H9 (cell line): Measurements from ENCODE around the gene OAF. TPM values are rescaled to one million over a fixed set of nuclear protein-coding genes. Genes with fewer than 3 reads are reported as not detected.

Source experiments
- DNase-seq: peaks from one replicate; pipeline ENCODE4 v3.0.0-alpha.2; 2017
- H2AFZ ChIP-seq: one replicate; pipeline ENCODE4 v1.6.1; 2013; ENCODE audit warnings: mild to moderate bottlenecking, low read length, control low read depth, moderate library complexity
- H2AK5ac ChIP-seq: 2 replicates; pipeline ENCODE4 v1.6.1; 2013; ENCODE audit warnings: low read length, control low read depth, mixed read lengths; ENCODE audit not compliant: insufficient read length
- H2BK120ac ChIP-seq: one replicate; pipeline ENCODE4 v1.6.1; 2013; ENCODE audit warnings: low read depth, mild to moderate bottlenecking, low read length, control low read depth, inconsistent platforms; ENCODE audit not compliant: poor library complexity, severe bottlenecking
- H2BK12ac ChIP-seq: 2 replicates; pipeline ENCODE4 v1.6.1; 2013; ENCODE audit warnings: low read length, control low read depth, mixed read lengths, low read depth; ENCODE audit not compliant: insufficient read length
- H2BK15ac ChIP-seq: 2 replicates; pipeline ENCODE4 v1.6.1; 2013; ENCODE audit warnings: low read depth, low read length, control low read depth
- H2BK20ac ChIP-seq: one replicate; pipeline ENCODE4 v1.6.1; 2013; ENCODE audit warnings: low read depth, mild to moderate bottlenecking, low read length, control low read depth, inconsistent platforms; ENCODE audit not compliant: poor library complexity, severe bottlenecking
- H2BK5ac ChIP-seq: 2 replicates; pipeline ENCODE4 v1.6.1; 2013; ENCODE audit warnings: low read length, control low read depth, mixed read lengths; ENCODE audit not compliant: insufficient read length
- H3K14ac ChIP-seq: 2 replicates; pipeline ENCODE4 v1.6.1; 2013; ENCODE audit warnings: low read length, control low read depth; ENCODE audit not compliant: insufficient read depth
- H3K18ac ChIP-seq: 2 replicates; pipeline ENCODE4 v1.6.1; 2013; ENCODE audit warnings: low read depth, mild to moderate bottlenecking, mixed read lengths, low read length, control low read depth; ENCODE audit not compliant: insufficient read length
- H3K23ac ChIP-seq: 2 replicates; pipeline ENCODE4 v1.6.1; 2013; ENCODE audit warnings: low read length, control low read depth, mixed read lengths, low read depth; ENCODE audit not compliant: insufficient read length
- H3K23me2 ChIP-seq: 2 replicates; pipeline ENCODE4 v1.6.1; 2013; ENCODE audit warnings: low read depth, mild to moderate bottlenecking, mixed read lengths, low read length, control low read depth; ENCODE audit not compliant: insufficient read length, poor library complexity, severe bottlenecking
- H3K27ac ChIP-seq: 2 replicates; pipeline ENCODE4 v1.5.1; 2013; ENCODE audit warnings: low read length, control low read depth, mixed read lengths, low read depth; ENCODE audit not compliant: insufficient read length
- H3K27me3 ChIP-seq: 2 replicates; pipeline ENCODE4 v1.6.1; 2013; ENCODE audit warnings: low read length, control low read depth, inconsistent platforms; ENCODE audit not compliant: insufficient read depth
- H3K4ac ChIP-seq: 2 replicates; pipeline ENCODE4 v1.6.1; 2013; ENCODE audit warnings: low read depth, mild to moderate bottlenecking, control low read depth, inconsistent platforms, low read length, moderate library complexity
- H3K4me1 ChIP-seq: 2 replicates; pipeline ENCODE4 v1.6.1; 2013; ENCODE audit warnings: low read length, control low read depth, inconsistent platforms; ENCODE audit not compliant: insufficient read depth
- H3K4me2 ChIP-seq: 2 replicates; pipeline ENCODE4 v1.6.1; 2013; ENCODE audit warnings: low read length, control low read depth, mixed read lengths; ENCODE audit not compliant: insufficient read length, insufficient read depth
- H3K56ac ChIP-seq: 2 replicates; pipeline ENCODE4 v1.6.1; 2013; ENCODE audit warnings: low read depth, mild to moderate bottlenecking, mixed read lengths, low read length, control low read depth; ENCODE audit not compliant: insufficient read length
- H3K79me1 ChIP-seq: 2 replicates; pipeline ENCODE4 v1.6.1; 2013; ENCODE audit warnings: low read depth, mild to moderate bottlenecking, moderate library complexity, low read length, control low read depth, inconsistent platforms; ENCODE audit not compliant: insufficient read depth, poor library complexity, severe bottlenecking
- H3K79me2 ChIP-seq: 2 replicates; pipeline ENCODE4 v1.6.1; 2013; ENCODE audit warnings: low read length, control low read depth, inconsistent platforms; ENCODE audit not compliant: insufficient read depth
- H3K9ac ChIP-seq: 2 replicates; pipeline ENCODE4 v1.6.1; 2013; ENCODE audit warnings: low read length, control low read depth, mixed read lengths; ENCODE audit not compliant: insufficient read length; ENCODE audit errors: extremely low read depth
- H3K9me3 ChIP-seq: one replicate; pipeline ENCODE4 v1.6.1; 2013; ENCODE audit warnings: low read depth, low read length, inconsistent platforms; ENCODE audit not compliant: control insufficient read depth
- H3T11ph ChIP-seq: one replicate; pipeline ENCODE4 v1.6.1; 2013; ENCODE audit warnings: mild to moderate bottlenecking, low read length, control low read depth, inconsistent platforms
- H4K20me1 ChIP-seq: one replicate; pipeline ENCODE4 v1.6.1; 2013; ENCODE audit not compliant: control insufficient read depth, insufficient read length, insufficient read depth
- H4K5ac ChIP-seq: 2 replicates; pipeline ENCODE4 v1.6.1; 2013; ENCODE audit warnings: low read depth, mild to moderate bottlenecking, mixed read lengths, low read length, control low read depth; ENCODE audit not compliant: insufficient read length
- H4K8ac ChIP-seq: replicated peaks from 2 replicates; pipeline ENCODE4 v1.6.1; 2013; ENCODE audit warnings: low read length, control low read depth, mixed read lengths, low read depth; ENCODE audit not compliant: insufficient read length
- H4K91ac ChIP-seq: 2 replicates; pipeline ENCODE4 v1.6.1; 2013; ENCODE audit warnings: low read depth, mild to moderate bottlenecking, moderate library complexity, mixed read lengths, low read length, control low read depth; ENCODE audit not compliant: insufficient read length
- H3K27ac Mint-ChIP-seq, 3 experiments: 2 replicates in 2 of 3; 3 replicates in 1 of 3; pipeline ENCODE4 v1.8.0; 2020 to 2021; ENCODE audit warnings: mixed read lengths in 3 of 3, mild to moderate bottlenecking in 1 of 3, moderate library complexity in 1 of 3
- H3K27me3 Mint-ChIP-seq: 2 replicates; pipeline ENCODE4 v1.8.0; 2021; ENCODE audit warnings: low read depth, mild to moderate bottlenecking, moderate library complexity, mixed read lengths
- H3K36me3 Mint-ChIP-seq, 3 experiments: 2 replicates in 2 of 3; 3 replicates in 1 of 3; pipeline ENCODE4 v1.8.0; 2020 to 2021; ENCODE audit warnings: low read depth in 3 of 3, mixed read lengths in 3 of 3; ENCODE audit not compliant: insufficient read depth in 1 of 3
- H3K4me1 Mint-ChIP-seq, 2 experiments: 2 replicates each; pipeline ENCODE4 v1.8.0; 2020; ENCODE audit warnings: mixed read lengths in 2 of 2
- H3K4me3 Mint-ChIP-seq, 2 experiments: 2 replicates in 1 of 2; 3 replicates in 1 of 2; pipeline ENCODE4 v1.8.0; 2020 to 2021; ENCODE audit warnings: mild to moderate bottlenecking in 2 of 2, mixed read lengths in 2 of 2, moderate library complexity in 1 of 2
- H3K9me3 Mint-ChIP-seq, 2 experiments: 2 replicates in 1 of 2; 3 replicates in 1 of 2; pipeline ENCODE4 v1.8.0; 2020; ENCODE audit warnings: mild to moderate bottlenecking in 2 of 2, mixed read lengths in 2 of 2, moderate library complexity in 1 of 2
- WGBS: extraction: QIAGEN DNeasy Blood & Tissue Kit; methylation state at CpG from one replicate; pipeline ENCODE4 v1.1.7; 2013; ENCODE audit warnings: missing lambda C conversion rate, low lambda C conversion rate, mixed read lengths; ENCODE audit not compliant: insufficient read length; ENCODE audit errors: extremely low coverage; 5-methylcytosine and 5-hydroxymethylcytosine counted together
- total RNA-seq: library from RNA; stranded (reverse); gene quantifications from 2 replicates; pipeline ENCODE4 v1.2.1, GENCODE V29; 2021
- TF ChIP-seq, protein P1 (sequence below): fragments of 200-600 bp; sonication (generic); conservative IDR thresholded peaks from 3 replicates; pipeline ENCODE4 v1.8.0; 2021; ENCODE audit warnings: antibody characterized with exemption, mild to moderate bottlenecking

OAF gene
- total RNA-seq, 1 experiment from 2014 or later, result 1.1 TPM

DNA sequence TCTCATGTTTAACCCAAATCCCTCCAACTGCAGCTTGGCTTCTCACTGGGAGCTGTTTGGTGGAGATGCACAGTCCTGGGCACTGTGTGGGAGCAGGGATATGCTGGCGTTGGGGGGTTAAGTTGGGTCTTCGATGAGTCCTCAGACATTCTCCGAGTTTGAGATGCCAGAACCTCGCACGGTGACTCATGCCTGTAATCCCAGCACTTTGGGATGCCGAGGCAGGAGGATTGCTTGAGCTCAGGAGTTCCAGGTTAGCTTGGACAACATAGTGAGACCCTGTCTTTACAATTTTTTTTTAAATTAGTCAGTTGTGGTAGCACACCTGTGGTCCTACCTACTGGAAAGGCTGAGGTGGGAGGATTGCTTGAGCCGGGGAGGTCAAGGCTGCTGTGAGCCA lies 49.8 kb downstream of the OAF start:
- no peak overlapping the region for H2BK120ac ChIP-seq
- no peaks in the 10 kb centered on the region for H3K9me3 ChIP-seq
- H3K23me2 ChIP-seq, result peaks cover 2% of the 10 kb centered on the region
- no peak overlapping the region for H4K91ac ChIP-seq
- H3K27me3 ChIP-seq, result no peaks in the 10 kb centered on the region; the same call in 1 of the 2 replicates
- no peak overlapping the region for H3K27ac ChIP-seq
- no peak overlapping the region for H3K27ac Mint-ChIP-seq
- H3K4me2 ChIP-seq, result no peak overlapping the region
- DNase-seq, result no peak
- no peak overlapping the region for H3K56ac ChIP-seq
- H2AK5ac ChIP-seq, result no peak overlapping the region
- no peak overlapping the region for H2AFZ ChIP-seq
- no peaks in the 10 kb centered on the region for H4K20me1 ChIP-seq
- H3K4ac ChIP-seq, result no peak overlapping the region
- H3K9me3 Mint-ChIP-seq, result no peaks in the 10 kb centered on the region
- peaks cover 43 to 47% of the 10 kb centered on the region in 2 experiments for H3K4me1 Mint-ChIP-seq
- H4K8ac ChIP-seq, result no peak overlapping the region
- H3K79me2 ChIP-seq, result no peaks in the 10 kb centered on the region
- no peaks in the 10 kb centered on the region for H3K79me1 ChIP-seq
- peaks cover 31% of the 10 kb centered on the region for H3K27me3 Mint-ChIP-seq
- H3K23ac ChIP-seq, result no peak overlapping the region
- H4K5ac ChIP-seq, result no peak overlapping the region
- H2BK20ac ChIP-seq, result no peak overlapping the region
- no peak overlapping the region for H2BK15ac ChIP-seq
- no CpG with 5 or more reads among the region's 7 CpGs for WGBS
- no peak overlapping the region for H2BK5ac ChIP-seq
- TF ChIP-seq, protein P1, sequence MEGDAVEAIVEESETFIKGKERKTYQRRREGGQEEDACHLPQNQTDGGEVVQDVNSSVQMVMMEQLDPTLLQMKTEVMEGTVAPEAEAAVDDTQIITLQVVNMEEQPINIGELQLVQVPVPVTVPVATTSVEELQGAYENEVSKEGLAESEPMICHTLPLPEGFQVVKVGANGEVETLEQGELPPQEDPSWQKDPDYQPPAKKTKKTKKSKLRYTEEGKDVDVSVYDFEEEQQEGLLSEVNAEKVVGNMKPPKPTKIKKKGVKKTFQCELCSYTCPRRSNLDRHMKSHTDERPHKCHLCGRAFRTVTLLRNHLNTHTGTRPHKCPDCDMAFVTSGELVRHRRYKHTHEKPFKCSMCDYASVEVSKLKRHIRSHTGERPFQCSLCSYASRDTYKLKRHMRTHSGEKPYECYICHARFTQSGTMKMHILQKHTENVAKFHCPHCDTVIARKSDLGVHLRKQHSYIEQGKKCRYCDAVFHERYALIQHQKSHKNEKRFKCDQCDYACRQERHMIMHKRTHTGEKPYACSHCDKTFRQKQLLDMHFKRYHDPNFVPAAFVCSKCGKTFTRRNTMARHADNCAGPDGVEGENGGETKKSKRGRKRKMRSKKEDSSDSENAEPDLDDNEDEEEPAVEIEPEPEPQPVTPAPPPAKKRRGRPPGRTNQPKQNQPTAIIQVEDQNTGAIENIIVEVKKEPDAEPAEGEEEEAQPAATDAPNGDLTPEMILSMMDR, result no peak
- H3K4me1 ChIP-seq, result peaks cover 10% of the 10 kb centered on the region; the same call in 1 of the 2 replicates
- H3K4me3 Mint-ChIP-seq, result no peak overlapping the region
- H3T11ph ChIP-seq, result no peak overlapping the region
- no peak overlapping the region for H2BK12ac ChIP-seq
- H3K9ac ChIP-seq, result no peak overlapping the region
- H3K18ac ChIP-seq, result no peak overlapping the region
- no peaks in the 10 kb centered on the region; a peak in 1 of 7 replicates for H3K36me3 Mint-ChIP-seq
- H3K14ac ChIP-seq, result no peak overlapping the region
